NCI-H2107 (cell line): ENCODE measurements around the gene NUDT4.
"Not testable (repeated sequence)": the region's sequence is repeated elsewhere in the genome, so short reads cannot be mapped to it uniquely, and the experiment has no call there.

Experiments
- DNase-seq: peaks from one replicate; lab custom pipeline; 2025; lab: John Stamatoyannopoulos, UW

NUDT4 gene

DNA sequence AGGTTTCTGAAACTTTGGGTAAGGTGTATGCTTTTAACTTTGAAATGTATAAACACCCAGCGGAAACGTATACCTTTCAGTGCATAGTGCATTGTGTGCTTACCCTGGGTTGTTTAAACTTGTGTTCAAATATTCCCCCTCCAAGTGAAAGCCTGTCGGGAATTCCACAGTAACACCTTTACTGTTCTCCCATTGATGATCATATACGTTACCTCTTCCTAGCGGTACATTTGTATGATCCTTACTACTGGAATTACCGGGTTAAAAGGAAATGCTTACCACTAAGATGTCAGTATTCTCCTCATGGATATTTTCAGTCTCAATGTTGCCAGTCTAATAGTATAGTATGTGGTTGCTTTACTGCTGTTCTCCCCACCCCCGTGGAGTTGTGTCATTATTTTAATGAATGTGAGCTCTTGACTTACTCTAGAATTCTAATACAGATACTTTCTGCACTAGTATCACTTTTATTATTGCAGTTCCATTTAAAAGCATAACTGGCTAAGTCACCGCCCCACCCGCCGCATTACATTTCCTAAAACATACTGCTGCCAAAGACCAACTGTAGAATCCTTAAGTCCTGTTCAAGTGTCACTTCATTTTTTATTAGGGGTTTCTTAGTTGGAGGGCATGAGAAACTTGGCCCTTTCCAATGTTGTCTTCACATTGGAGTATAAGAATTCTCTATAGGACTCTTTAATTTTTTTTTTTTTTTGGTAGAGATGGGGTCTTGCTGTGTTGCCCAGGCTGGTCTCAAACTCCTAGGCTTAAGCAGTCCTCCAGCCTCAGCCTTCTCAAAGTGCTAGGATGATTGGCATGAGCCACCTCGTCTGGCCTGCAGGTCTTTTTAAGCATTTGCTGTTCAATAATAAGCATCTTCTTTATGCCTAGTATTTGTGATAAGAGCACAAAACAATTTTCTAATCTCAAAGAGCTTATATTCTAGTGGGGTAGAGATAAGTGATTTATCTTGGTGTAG, 24.9 kb downstream of the NUDT4 start:
- DNase-seq, result no peak

DNA sequence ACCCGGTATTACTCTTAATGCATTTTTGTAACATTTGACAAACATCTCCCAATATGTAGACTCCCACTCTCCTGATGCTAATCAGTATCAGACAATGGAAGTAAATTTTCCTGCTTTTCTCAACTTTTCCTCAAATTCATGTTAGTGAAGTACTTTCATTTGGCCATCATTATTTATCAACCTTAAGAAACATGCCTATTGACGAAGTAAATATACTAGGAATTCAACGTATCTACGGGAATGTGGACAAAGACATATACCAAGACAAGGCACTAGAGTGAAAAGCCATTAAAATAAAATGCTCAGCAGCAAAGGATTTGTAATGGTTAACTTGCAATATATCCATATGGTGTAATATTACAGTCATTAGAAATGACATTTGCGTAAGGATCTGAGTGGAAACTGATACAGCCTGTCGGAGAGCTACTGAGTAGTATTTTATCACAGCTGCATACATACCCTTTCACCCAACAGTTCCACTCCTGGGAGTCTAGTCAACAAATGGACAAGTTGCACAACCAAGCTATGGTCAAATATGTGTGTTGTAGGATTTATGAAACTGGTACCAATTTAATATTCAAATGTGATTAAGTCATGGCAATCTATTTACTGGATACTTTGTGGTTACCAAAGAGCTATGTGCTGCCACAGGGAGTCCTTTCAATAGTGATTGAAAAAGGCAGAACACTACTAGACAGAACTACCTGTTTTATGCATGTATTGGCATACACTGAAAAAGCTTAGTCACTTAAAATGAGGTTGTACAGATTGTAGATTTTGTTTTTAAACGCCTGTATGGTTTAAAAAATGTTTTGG, 26.5 kb downstream of the NUDT4 start:
- no peak for DNase-seq

DNA sequence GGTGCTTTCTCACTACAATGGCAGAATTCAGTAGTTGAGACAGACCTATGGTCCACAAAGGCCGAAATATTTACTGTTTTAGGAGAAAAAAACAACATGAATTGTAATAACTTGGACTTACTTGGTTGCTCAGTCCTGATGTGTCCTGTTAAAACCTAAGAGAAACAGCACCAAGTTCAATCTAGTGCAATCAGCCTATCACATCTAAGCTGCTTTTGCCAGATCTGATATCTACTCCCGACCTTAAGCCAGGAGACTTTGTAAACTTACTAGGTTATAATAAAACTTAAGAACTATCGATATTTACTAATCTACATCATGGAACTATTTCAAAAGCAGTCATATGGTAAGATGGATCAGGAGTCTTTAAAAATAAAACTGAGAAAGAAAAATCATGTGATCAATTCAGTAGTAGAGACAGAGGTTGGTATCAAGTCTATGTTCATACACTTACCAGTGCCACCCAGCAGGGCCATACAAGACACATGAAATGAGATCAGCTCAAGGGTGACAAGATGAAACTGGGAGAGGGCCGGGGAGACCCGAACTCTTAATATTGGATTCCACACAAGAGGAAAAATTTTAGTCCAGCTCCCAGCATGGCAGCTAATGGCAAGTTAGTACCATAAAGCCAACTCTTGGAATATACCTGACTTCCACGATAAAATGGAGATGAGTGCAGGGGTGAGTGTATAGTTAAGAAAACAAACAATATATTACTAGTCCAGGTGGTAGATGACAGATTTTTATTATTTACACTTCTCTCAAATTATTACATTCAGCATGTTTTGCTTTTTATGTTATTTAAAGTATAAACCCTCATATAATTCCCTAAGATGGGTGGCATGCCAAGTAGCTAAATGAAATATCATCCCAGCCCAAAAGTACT, 27.5 kb downstream of the NUDT4 start:
- DNase-seq, result no peak

DNA sequence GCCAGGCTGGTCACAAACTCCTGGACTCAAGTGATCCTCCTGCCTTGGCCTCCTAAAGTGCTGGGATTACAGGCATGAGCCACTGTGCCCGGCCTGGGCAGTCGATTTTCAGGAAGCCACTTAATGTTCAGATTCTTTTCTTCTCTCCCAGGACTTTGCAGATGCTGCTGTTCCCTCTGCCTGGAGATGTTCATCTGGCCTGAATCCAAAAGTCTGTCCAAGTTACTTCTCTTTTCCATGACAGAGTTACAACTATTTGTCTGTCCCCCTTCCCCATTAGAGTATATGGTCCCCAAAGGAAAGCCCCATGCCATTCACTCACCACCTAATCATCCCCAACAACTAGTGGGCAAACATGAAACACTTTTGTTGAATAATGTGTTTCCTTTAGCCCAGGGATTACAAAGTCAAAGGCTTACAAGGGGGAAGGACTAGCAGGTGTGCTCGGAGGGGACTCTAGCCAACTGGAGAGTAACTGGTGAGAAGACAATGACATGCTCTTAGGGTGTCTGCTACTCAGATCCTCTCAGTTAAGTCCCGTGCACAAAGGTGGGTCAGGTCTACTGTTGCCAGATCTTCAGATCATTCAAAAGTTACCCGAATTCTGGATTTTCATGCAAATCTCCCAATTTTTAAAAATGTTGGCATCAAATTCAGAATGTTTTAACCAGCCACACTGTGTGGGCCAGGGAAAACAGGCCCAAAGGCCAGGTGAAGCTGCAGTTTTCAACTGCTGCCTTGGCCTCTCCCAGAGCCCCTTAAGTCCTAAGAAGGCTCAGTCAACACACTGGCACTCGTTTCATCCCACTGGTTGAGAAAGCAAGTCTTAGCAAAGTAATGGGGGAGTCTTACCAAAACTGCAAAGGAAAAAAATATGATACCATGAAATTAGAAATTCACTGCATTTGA, 29.6 kb downstream of the NUDT4 start:
- no peak for DNase-seq

DNA sequence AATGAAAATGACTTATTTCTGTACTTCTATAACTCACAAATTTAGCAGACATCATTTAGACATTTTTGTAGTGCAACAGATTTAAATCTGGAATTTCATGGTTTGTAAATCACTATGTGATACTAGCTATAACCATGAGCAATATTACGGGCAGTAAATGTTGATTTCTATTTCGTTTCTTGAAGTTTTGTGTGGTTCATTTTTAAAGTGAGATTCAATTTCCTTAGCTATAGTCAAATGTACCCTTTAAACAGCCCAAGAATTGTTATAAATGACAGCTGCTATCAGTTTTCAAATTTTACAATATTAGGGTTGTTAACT, 30.2 kb downstream of the NUDT4 start:
- DNase-seq, result no peak

DNA sequence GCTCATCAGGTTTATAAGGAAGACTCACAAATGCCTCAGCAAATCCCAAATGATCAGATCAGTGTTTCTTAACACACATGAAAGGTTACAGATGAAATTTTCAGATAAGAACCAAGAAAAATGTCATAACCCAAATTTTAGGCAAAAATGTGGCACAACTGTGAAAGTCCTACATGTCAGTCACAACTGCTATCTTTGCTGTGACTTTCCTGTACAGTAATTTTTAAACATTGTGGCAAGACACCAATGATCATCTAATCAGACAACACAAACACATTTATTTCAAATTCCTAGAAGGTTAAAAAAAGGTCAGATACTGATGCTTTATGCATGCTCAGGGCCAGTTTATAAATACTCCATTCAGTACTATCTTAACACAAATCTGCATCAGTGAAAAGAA, 31.1 kb downstream of the NUDT4 start:
- no peak for DNase-seq

DNA sequence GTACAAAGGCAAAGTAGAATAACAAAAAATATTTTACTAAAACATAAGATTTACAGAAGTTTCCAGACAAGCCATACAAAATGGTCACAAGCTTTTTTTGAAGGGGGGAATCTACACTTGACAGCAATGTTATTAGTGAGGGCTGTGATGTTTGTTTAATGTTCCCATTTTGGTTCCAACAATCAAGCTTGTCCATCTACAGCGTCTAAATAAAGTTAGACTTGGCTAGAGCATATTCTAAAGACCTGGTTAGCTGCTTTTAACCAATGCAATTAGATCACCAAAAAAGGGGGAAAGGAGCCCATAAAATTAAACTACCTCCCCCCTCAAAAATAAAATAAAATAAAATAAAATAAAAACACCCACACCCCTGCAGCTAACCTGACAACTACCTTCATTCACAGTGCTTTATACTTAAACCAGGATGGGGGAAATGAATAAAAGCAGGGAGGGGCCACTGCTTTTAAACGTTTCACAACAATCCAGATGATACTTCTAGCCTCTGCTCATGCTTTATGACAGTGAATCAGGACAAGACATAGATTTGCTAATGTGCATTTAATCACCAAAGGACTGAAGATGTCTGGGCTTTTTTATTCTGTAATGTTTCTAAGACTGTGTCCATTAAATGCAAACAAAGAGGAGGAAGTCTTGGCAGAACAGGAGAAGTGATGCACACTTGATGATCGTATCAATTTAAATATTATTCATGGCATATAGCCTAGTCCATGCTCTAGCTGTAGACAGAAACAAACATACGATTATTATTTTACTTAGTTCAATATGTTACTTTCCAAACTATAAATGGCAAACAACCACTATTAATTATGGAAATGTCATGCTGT, 31.8 kb downstream of the NUDT4 start:
- DNase-seq, result not testable (repeated sequence)

DNA sequence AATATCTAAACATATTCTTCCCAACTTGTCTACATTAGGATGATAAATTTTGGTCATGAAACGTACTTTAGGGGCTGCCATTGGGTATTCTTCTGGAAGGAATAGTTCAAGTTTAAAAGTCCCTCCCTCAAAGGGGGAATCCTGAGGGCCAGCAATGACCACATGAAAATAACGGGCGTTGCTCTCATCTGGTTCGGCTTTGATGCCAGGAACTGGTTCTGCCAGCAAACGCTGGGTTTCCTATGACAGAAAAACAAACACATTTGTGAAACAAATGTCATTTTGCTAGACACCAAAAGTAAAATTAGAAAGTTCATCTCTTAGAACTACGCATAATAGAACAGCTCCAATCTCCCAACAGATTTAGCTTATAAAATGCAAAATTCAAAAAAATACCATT, 33.3 kb downstream of the NUDT4 start:
- not testable (repeated sequence) for DNase-seq

DNA sequence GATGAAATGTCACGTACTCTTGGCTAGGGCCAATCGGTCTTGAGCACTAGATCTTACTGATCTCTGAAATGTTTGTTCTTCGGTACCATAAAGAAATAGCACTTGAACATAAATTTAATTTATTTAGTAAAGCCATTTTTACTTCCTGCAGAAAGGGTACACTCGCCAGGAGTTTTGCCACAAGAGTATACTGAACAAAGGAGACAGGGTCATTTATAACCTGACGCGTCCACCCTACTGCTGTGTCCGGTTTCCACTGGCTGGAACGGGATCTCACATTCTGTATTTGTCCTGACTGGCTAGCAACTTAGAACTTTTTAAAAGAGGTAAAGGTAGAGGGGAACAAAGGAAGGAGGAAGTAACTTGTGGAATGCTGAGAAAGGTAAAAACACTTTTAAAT, 34.7 kb downstream of the NUDT4 start:
- not testable (repeated sequence) for DNase-seq

DNA sequence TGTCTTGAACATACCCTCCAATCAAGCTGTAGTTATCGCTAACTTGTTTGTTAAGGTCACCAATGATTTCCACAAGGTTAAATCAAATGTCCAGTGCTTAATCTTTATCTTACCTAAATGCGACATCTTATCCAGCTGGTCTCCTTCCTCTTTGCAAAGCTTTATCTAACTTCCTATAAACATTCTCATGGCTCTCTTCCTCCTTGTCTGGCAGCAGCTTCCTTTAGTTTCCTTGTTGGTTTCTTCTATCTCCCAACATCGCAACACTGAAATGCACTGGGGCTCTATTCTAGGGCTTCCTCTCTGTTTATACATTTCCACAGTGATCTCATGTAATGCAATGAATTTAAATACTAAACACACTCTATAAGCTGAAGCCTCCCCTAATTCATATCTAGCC, 35.3 kb downstream of the NUDT4 start:
- DNase-seq, result no peak

DNA sequence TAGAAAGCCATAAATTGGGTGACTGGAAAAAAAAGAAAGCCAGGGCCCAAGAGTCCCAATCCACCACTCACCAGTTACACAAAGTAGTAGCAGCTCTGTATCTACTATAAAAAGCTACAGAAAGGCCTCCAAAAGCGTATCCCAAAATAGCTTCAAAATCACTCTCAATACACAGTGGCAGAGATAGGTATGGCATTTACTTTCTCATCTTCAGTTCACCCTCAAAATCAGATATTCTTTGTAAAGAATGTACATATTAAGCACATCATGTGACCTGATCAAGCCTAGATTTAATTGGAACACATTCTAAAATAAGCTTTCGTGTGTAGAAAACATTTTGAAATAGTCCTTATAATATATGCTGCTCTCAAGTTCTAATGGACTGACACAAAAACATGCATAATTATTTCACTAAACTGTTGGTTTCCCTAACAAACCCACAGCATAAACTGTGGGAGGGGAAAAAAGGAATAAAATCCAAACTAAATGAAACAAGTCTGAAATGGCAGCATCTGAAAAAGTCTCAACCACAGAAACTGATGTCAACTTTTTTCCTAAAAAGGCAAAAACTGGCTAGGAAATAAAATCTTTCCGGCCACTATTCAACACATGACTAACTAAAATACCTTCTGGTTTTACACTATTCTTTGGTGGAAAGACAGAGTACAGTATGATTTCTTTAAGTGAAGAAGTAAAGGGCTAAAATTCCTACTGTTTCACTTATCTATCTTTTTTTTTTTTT, 38.2 kb downstream of the NUDT4 start:
- DNase-seq, result no peak

DNA sequence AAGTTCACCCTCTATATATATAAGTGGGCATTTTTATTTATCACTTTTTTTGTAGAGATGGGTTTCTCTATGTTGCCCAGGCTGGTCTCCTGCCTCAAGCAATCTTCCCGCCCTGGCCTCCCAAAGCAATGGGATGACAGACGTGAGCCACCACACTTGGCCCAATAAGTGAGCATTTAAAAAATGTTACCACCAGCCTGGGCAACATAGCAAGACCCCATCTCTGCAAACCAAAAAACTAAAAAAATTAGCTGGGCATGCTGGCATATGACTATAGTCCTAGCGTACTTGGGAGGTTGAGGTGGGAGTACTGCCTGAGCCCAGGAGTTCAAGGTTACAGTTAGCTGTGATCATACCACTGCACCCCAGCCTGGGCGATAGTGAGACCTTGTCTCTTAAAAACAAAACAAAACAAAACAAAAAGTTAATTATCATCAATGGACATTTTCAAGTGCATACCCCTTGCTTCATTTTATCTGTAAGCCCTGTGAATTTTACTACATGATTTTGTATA, 40.3 kb downstream of the NUDT4 start:
- DNase-seq, result no peak

DNA sequence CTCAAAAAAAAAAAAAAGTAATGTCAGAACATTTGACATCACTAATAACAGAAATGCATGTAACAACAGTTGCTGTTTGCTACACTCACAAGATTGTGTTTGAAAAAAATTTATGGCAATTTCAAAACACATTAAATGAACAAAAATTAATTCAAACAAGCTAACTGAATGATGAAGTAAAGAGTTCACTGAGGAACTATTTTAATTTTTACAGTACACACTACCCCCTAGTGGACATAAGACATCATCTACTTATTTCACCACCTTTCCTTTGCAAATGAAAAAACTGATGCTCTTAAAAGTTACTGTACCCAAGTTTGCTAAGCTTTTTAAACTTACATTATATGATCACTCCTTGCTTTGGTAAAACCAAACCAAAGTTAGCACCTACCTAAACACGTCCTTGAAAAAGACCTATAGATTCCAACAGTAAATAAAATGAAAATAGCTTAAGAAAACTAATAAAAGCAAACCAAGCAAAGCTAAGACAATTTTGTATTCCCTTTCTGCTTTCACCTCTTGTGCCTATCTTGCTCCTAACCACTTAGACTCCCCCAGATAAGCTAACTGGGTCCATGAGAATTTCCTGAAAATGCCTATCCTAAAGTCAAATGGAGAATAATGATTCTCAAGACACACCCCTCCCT, 41.8 kb downstream of the NUDT4 start:
- no peak for DNase-seq

DNA sequence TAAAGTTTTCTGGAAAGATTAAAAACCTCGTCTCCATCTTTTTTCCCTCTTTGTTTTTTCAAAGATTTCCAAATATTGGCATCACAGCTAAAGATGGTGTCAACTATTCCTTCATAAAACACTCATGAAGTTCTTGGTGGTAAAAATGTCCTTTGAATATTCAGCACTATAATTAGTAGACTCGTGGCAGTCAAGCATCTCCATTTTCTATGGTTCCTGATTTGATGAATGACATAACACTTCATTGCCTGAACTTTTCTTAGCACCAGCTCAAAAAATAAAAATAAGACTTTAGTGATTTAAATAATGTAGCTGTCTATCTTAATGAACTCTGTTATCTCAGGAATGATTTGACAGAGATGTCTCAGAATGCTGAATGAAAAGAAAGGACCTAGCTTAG, 44.3 kb downstream of the NUDT4 start:
- DNase-seq, result no peak

DNA sequence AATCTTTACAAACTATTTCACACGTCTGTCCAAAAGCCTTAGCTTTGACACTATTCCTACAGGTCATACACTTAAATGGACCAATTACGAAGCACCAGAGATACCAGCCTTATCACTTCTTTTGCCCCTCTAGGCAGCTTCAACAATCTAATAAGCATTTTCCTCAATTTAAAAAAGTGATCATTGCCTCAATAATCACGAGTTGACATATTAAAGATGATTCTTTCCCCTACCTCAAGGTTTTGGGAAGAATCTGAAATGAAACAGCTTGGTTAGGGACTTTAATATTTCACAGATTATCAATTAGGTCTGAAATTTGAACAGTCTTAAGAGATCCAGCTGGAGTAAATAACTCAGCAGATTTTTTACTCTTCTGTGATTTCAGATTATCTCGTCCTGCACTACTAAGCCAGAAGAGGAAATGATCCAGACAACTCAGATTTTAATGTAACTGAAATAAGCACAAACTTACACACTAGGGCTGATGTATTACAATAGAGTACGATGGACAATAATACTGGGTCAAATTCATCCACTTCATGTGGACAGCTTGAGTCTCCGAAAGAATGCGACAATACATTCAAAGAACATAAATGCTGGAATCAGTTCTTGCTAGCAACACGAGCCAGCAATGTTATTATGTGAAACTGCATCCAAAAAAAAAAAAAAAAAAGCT, 48.1 kb downstream of the NUDT4 start:
- no peak for DNase-seq

DNA sequence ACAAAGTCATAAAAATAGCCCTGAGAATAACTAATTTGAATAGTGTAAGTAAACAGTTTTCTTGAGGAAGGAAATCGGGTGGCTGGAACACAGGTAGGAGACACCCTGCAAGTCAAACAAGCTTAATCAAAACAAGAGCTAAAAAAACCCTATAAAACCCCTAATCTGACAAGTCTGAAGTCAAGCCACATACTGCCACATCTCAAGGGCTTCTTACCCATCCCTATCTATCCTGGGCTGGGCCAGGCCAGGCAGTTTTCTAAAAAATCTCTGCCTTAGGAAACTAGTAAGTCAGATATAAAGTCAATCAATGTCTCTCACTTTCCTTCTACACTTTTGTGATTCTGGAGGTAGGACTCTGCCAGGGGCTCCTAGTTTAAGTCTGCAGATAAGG, 48.7 kb downstream of the NUDT4 start:
- no peak for DNase-seq

DNA sequence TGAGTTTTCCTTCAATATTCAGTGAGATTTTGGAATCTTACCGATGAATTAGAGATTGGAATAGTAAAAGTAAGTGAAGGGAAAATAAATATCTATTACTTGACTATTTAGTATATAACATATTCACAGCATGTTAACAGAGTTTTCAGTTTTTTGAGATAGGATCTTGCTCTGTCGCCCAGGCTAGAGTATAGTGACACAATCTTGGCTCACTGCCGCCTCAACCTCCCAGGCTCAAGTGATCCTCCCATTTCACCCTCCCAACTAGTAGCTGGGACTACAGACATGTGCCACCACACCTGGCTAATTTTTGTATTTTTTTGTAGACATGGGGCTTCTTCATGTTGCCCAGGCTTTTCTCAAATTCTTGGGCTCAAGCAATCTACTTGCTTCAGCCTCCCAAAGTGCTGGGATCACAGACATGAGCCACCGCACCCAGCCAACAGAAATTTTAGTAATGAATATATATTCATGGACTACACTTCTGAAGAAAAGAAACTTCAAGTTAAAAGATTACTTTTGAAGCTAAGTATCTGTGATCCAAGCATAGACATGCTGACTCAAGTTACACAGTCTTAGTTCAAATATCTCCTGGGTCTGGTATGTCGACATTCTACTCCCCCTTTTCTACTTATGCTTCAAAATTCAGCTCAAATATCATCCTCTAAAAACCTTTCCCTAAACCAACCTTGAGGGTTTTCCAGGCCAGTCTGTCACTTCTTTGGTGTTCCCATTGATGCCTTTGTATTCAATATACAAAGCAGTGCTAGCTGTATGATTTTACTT, 50.2 kb downstream of the NUDT4 start:
- DNase-seq, result no peak
